Astrocyte (in vitro differentiated cells and primary cell): ENCODE results near the gene GM2A.

Experiments used
- CTCF ChIP-seq: IDR thresholded peaks from 2 replicates; pipeline ENCODE4 v1.5.1; 2011; ENCODE audit warnings: low read depth, mild to moderate bottlenecking, inconsistent platforms, low read length, moderate library complexity; ENCODE audit not compliant: insufficient read depth
- EZH2 ChIP-seq: IDR thresholded peaks from 2 replicates; pipeline ENCODE4 v1.6.1; 2012; ENCODE audit warnings: mild to moderate bottlenecking, low read length, inconsistent platforms; ENCODE audit not compliant: insufficient read depth

- TF ChIP-seq CTCF (no peak), EZH2 (no peak)
Observed at GRCh38 chr5:151230048-151230680, 22.8 kb upstream of the GM2A start.
